Activated CD8-positive, alpha-beta memory T cell treated with anti-CD3 and anti-CD28 coated beads, Interleukin-2, amount 10 ng/mL, durations not matched to agents 7 days and 5 days (primary cell): Measurements from ENCODE around the gene RMRP. TPM values are rescaled to one million over a fixed set of nuclear protein-coding genes. Genes with fewer than 3 reads are reported as not detected.

Experiments
- ATAC-seq: fragments of 150-1000 bp; cut with Tn5 transposase; one replicate; pipeline ENCODE4 v1.10.0; 2021; ENCODE audit warnings: moderate library complexity
- CTCF ChIA-PET: fragments of 350-600 bp; sonication (Branson Sonifier 250); formaldehyde crosslinking; loops from one replicate; lab custom pipeline; 2021; ENCODE audit warnings: antibody characterized with exemption; lab: Charles Lee
- DNase-seq: peaks from one replicate; pipeline ENCODE4 v3.0.0-alpha.2; 2020
- H3K27ac Mint-ChIP-seq: one replicate; pipeline ENCODE4 v1.8.0; 2021; ENCODE audit warnings: mild to moderate bottlenecking, mixed read lengths
- H3K27me3 Mint-ChIP-seq: one replicate; pipeline ENCODE4 v1.8.0; 2021; ENCODE audit warnings: mixed read lengths
- H3K36me3 Mint-ChIP-seq: one replicate; pipeline ENCODE4 v1.8.0; 2021; ENCODE audit warnings: mild to moderate bottlenecking, mixed read lengths
- H3K4me1 Mint-ChIP-seq: one replicate; pipeline ENCODE4 v1.8.0; 2021; ENCODE audit warnings: mixed read lengths
- H3K4me3 Mint-ChIP-seq: one replicate; pipeline ENCODE4 v1.8.0; 2021; ENCODE audit warnings: mild to moderate bottlenecking, moderate library complexity, mixed read lengths
- H3K9me3 Mint-ChIP-seq: one replicate; pipeline ENCODE4 v1.8.0; 2022; ENCODE audit warnings: low read depth, mixed read lengths
- microRNA-seq: library from miRNA; unstranded; fragments of <30 nt; microRNA quantifications from one replicate; pipeline ENCODE4 v1.2.0, GENCODE V29; 2022
- total RNA-seq, 2 experiments: library from RNA; stranded (reverse); gene quantifications; one replicate each; pipeline ENCODE4 v1.2.3, GENCODE V29; 2021

The RMRP gene
- total RNA-seq, 2 experiments from 2014 or later = 6,751 to 13,083 TPM

GRCh38 chr9:35609001-35609819 lies 48.6 kb downstream of the RMRP start:
- ATAC-seq (no peak), DNase-seq (no peak)
- Mint-ChIP-seq H3K36me3 (peaks cover 11% of the 10 kb centered on the region), H3K4me1 (peaks cover 17% of the 10 kb centered on the region), H3K27ac (no peak overlapping the region), H3K27me3 (no peaks in the 10 kb centered on the region), H3K9me3 (no peaks in the 10 kb centered on the region), H3K4me3 (no peak overlapping the region)
- CTCF ChIA-PET = interaction anchor here (1.3 to 15.0 kb wide), 4 partner anchors 8 to 88 kb away, joined by 4 to 196 read pairs (median 8); partner anchors contain the start of gene SIT1

GRCh38 chr9:35608221-35608620 lies 49.6 kb downstream of the RMRP start:
- H3K36me3 Mint-ChIP-seq = peaks cover 11% of the 10 kb centered on the region
- no peak overlapping the region for H3K27ac Mint-ChIP-seq
- no peak for DNase-seq
- CTCF ChIA-PET = interaction anchor here (1.2 to 15.0 kb wide), 7 partner anchors 9 to 89 kb away, joined by 3 to 196 read pairs (median 4); partner anchors contain the start of gene SIT1
- no peak for ATAC-seq
- no peaks in the 10 kb centered on the region for H3K9me3 Mint-ChIP-seq
- H3K4me1 Mint-ChIP-seq = peaks cover 27% of the 10 kb centered on the region
- H3K27me3 Mint-ChIP-seq = no peaks in the 10 kb centered on the region
- H3K4me3 Mint-ChIP-seq = no peak overlapping the region

Small RNAs within 50 kb of the gene (microRNA-seq; reads per million reads assigned to microRNA genes)
- gene MIR4667 = not detected

Other genes with a start within 250 kb of the RMRP start
- gene RUSC2, start 167.9 kb downstream of the RMRP start, total RNA-seq = 1 to 10 TPM in 1 of 2 experiments, under 1 TPM in 1; 0.99 to 2.8 TPM
- gene TESK1, start 52.8 kb downstream of the RMRP start, total RNA-seq = 10 to 100 TPM; 27.9 to 37.1 TPM
- gene CD72, start 39.6 kb downstream of the RMRP start, total RNA-seq = 10 to 100 TPM; 11.4 to 11.9 TPM
- 100 to 1,000 TPM; 144 to 155 TPM for gene SIT1, start 7.1 kb downstream of the RMRP start, total RNA-seq
- 10 to 100 TPM; 28.7 to 29.4 TPM for gene CCDC107, start 273 bp upstream of the RMRP start, total RNA-seq
- 10 to 100 TPM; 14.5 to 21.1 TPM for gene ARHGEF39, start 7.2 kb upstream of the RMRP start, total RNA-seq
- gene CA9, start 15.9 kb upstream of the RMRP start, total RNA-seq = under 1 TPM; 0.21 to 0.85 TPM
- 10 to 100 TPM in 1 of 2 experiments, 1 to 10 TPM in 1; 6.1 to 12.1 TPM for gene TPM2, start 31.9 kb upstream of the RMRP start, total RNA-seq
- gene TLN1, start 74.2 kb upstream of the RMRP start, total RNA-seq = 100 to 1,000 TPM; 372 to 374 TPM
- gene CREB3, start 74.6 kb upstream of the RMRP start, total RNA-seq = 10 to 100 TPM; 20.5 to 24.7 TPM
- 10 to 100 TPM; 57.7 to 58.8 TPM for gene GBA2, start 91.2 kb upstream of the RMRP start, total RNA-seq
- gene RGP1, start 91.3 kb upstream of the RMRP start, total RNA-seq = 10 to 100 TPM; 21.0 to 23.6 TPM
- gene MSMP, start 96.3 kb upstream of the RMRP start, total RNA-seq = not detected
- gene NPR2, start 133.6 kb upstream of the RMRP start, total RNA-seq = 10 to 100 TPM; 12.4 to 13.4 TPM
- 1 to 10 TPM; 1.2 to 1.4 TPM for gene SPAG8, start 154.2 kb upstream of the RMRP start, total RNA-seq
- 10 to 100 TPM; 68.9 to 73.5 TPM for gene HINT2, start 157.0 kb upstream of the RMRP start, total RNA-seq
- not detected for gene FAM221B, start 170.7 kb upstream of the RMRP start, total RNA-seq
- gene TMEM8B, start 171.2 kb upstream of the RMRP start, total RNA-seq = 1 to 10 TPM; 1.2 to 3.5 TPM
- gene OR13J1, start 212.4 kb upstream of the RMRP start, total RNA-seq = not detected
- not detected for gene HRCT1, start 248.2 kb upstream of the RMRP start, total RNA-seq